GM19468 (cell line): ENCODE results near the gene SLC4A1.

Experiments
- ATAC-seq: cut with Tn5 transposase; IDR thresholded peaks from one replicate; pipeline ENCODE4 v1.9.1; 2021; ENCODE audit warnings: mild to moderate bottlenecking, moderate library complexity, moderate number of reproducible peaks; ENCODE audit not compliant: unreplicated experiment; ENCODE audit errors: extremely low read depth

The SLC4A1 gene

GRCh38 chr17:44222112-44222869 lies 45.6 kb downstream of the SLC4A1 start:
- ATAC-seq = no peak

GRCh38 chr17:44221862-44222111 lies 46.1 kb downstream of the SLC4A1 start:
- ATAC-seq = no peak

DNA sequence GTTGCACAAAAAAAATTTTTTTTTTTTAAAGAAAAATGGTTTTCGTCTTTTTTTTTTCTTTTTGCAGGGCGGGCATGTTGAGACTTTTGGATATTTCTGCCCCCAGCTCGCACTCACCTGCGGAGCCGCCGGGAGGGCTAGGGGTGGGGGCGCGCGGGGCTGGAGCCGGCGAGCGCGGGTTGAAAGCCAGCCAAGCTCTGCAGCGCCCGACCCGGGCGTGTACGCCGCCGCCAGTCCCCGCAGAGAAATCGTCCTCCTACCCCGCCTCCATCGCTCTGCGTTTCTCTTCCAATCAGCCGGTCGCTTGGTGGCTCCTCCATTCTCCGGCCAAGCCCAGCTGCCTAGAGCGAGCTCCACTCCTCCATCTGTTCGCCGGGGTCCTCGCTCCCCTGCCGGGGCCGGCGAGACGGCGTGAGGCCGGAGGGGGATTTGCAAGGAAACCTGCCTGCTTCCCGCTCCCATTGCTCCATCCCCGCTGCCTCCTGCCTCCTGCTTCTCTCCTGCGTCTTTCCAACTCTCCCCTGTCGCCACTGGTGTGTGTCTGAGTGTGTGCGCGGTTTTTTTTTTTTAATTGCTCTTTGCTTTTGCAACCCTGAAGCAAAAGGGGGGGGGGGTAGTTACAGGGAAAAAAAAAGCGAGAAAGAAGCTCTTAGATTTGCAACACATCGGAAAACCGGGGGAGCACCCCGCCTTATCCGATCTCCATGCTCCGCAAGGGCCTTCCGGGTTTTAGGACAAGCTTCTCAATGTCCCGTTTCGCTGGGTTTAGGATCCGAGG lies 46.7 kb downstream of the SLC4A1 start:
- no peak for ATAC-seq

GRCh38 chr17:44220213-44221083 lies 47.5 kb downstream of the SLC4A1 start:
- ATAC-seq = no peak

GRCh38 chr17:44219616-44220212 lies 48.2 kb downstream of the SLC4A1 start, which contains the start of gene UBTF:
TSS of gene UBTF (minus strand) at chr17:44219675. CDS start at chr17:44218229, 1,446 bp downstream.
- ATAC-seq = no peak

- ATAC-seq = no peak
Measured at GRCh38 chr17:44219108-44219615, 48.8 kb downstream of the SLC4A1 start.

DNA sequence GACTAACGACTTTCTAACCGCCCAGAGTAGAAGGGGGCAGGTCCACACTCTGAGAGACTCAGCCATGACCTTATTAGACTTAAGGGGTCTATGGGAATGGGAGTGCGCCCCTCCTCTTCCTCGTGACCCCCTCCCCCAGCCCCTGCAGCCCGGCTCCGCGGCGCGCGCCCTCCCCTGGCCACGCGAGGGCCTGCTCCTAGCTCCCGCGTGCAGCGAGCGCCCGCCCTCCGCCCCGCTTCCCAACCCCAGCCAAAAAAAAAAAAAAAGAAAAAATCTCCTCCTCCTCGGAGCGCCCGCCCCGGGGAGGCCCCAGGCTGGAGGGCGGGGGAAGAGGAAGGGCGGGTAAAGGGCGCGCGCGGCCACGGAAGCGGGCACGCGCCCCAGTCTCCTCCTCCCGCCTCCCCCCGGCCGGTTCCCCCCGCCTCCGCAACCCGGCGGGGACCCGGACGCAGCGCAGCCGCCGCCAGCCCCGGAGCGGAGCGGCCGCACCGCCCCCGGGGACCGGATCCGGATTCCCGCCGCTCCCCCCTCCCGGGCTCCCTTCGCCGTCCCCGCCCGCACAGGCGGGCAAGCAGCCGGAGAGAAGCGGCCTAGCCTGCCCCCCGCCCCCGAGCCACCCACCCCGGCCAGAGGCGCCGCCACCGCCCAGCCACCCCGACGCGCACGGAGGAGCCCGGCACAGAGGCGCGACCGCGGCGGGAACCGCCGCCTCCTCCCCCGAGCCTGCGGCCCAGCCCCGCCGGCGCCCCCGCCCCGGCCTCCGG lies 49.4 kb downstream of the SLC4A1 start:
- no peak for ATAC-seq

GRCh38 chr17:44217738-44218343 lies 50.1 kb downstream of the SLC4A1 start:
- no peak for ATAC-seq

- no peak for ATAC-seq
Measured at GRCh38 chr17:44216694-44217093, 51.2 kb downstream of the SLC4A1 start.

DNA sequence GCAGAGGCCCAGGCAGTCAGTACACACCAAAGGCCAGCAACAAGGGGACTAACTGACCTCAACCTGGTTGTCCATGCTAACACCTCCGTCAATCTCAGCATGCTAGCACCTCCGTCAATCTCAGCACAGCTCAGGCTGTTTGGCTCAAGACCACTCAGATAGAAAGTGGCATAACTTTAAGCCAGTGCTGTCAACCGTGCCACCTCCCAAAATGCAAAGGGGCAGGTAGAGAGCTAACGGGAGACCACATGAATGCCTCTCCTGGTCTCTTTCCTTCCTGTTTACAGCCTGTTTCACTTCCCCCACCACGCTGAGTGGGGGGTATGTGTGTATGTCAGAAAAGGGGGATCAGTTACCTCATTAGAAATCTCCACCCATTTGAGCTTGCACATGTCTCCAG lies 51.8 kb downstream of the SLC4A1 start:
- ATAC-seq = no peak

DNA sequence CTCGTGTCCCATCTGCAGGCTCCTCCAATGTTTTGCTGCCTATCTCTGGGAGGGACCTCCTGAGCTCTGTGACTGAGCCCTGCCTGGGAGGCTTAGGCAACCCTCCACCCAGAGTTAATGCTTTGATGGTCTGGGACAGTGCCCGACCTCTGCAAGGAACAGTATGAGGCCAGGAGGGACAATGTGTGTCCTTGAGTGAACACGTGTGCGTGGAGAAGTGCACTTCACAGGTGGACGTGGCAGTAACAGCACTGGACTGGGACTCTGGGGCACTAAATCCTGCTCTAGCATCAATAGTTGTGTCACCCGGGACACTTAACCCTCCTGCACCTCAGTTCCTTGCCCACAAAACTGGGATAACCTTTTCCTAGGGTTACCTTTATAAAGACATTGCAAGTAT lies 53.0 kb downstream of the SLC4A1 start:
- ATAC-seq = no peak

DNA sequence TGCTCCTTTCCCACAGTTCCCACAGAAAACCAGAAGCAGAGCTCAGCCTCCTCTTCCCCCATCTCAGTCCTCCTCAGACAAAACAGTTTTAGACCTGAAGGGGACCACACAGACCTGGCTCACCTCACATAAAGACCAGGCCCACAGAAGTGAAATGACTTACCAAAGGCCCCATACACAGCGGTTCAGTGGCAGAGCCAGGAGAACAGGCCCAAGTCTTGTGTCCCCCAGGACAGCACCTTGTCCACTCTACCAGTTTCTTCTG lies 53.8 kb downstream of the SLC4A1 start:
- no peak for ATAC-seq

GRCh38 chr17:44213403-44214229 lies 54.3 kb downstream of the SLC4A1 start:
- no peak for ATAC-seq

DNA sequence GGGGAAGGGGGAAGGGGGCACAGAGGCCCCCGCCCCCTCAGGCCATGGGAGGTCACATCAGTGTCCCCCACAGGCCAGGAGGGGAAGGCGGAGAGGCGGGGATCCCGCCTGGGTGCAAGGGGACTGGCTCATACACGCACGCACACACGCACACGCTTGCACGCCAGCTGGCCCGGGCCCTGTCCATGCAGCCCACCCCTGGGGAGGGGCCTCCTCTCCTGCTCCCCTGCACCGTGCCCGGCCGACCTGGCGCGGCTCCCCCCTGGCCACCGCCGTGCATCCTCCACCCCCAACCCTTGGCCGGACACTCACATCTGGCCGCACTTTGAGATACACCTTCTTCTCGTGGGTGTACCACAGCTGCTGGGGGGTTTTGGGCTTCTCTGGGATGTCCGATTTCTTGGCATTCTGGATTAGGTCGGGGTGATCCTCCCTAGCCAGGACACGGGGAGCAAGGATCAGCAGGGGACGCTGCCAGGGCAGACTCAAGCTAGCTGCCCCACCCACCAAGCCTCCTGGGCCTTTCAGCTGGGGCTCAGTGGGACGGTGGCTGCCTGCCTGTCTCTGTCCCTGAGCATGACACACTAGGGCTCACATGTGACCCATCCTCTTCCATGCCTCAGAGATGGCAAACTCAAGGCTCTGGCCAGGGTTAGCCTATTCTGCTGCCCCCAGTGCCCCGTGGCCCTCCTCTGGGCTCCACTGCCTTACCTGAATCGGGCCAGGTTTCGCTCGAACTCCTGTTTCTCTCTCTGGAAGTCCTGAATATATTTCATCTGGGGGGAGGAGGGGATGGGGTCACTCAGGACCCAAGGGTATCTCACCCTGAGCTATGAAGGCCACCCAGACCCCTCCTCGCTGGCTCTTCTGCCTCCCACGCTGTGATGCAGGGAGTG lies 55.2 kb downstream of the SLC4A1 start:
- no peak for ATAC-seq

- ATAC-seq = no peak
Measured at GRCh38 chr17:44211281-44212265, 56.4 kb downstream of the SLC4A1 start.
